ENCODE measurements around the gene NEK11.
A peak's percentile ranks its signal among the peaks of the same experiment; 100 is the strongest.

Gene NEK11

GRCh38 chr3:131026321-131027151 lies at the start of gene NEK11, which contains the start of gene ASTE1:
TSS of gene NEK11 (plus strand) at chr3:131026877. CDS start at chr3:131029709, 2,832 bp downstream.
TSS of gene ASTE1 (minus strand) at chr3:131026825. CDS start at chr3:131025306, 1,519 bp downstream.
- DNase-seq (ENCODE audit: low read depth in 2 of 2): peak; percentile 80 to 83

GRCh38 chr3:130979117-130979516 lies 47.6 kb upstream of the NEK11 start:
- no peak for DNase-seq (ENCODE audit: low read depth in 2 of 2)

GRCh38 chr3:130981469-130981868 lies 45.2 kb upstream of the NEK11 start:
- no peak for DNase-seq (ENCODE audit: low read depth in 2 of 2)

GRCh38 chr3:130990282-130990681 lies 36.4 kb upstream of the NEK11 start:
- no peak for DNase-seq (ENCODE audit: low read depth in 2 of 2)

- no peak for DNase-seq (ENCODE audit: low read depth in 2 of 2)
Measured at GRCh38 chr3:130991126-130991525, 35.6 kb upstream of the NEK11 start.

- DNase-seq (ENCODE audit: low read depth in 2 of 2): no peak
Measured at GRCh38 chr3:130992344-130992743, 34.3 kb upstream of the NEK11 start.

- DNase-seq (ENCODE audit: low read depth in 2 of 2): no peak
Measured at GRCh38 chr3:130997289-130997688, 29.4 kb upstream of the NEK11 start.

- no peak for DNase-seq (ENCODE audit: low read depth in 2 of 2)
Measured at GRCh38 chr3:131001071-131001470, 25.6 kb upstream of the NEK11 start.

GRCh38 chr3:131004603-131005002 lies 22.1 kb upstream of the NEK11 start:
- DNase-seq (ENCODE audit: low read depth in 2 of 2): no peak

GRCh38 chr3:131007256-131007655 lies 19.4 kb upstream of the NEK11 start:
- DNase-seq (ENCODE audit: low read depth in 2 of 2): no peak

GRCh38 chr3:131007782-131008181 lies 18.9 kb upstream of the NEK11 start:
- DNase-seq (ENCODE audit: low read depth in 2 of 2): no peak

GRCh38 chr3:131008326-131008725 lies 18.4 kb upstream of the NEK11 start:
- DNase-seq (ENCODE audit: low read depth in 2 of 2): no peak

GRCh38 chr3:131009698-131010097 lies 17.0 kb upstream of the NEK11 start:
- DNase-seq (ENCODE audit: low read depth in 2 of 2): no peak

GRCh38 chr3:131018970-131019369 lies 7.7 kb upstream of the NEK11 start:
- DNase-seq (ENCODE audit: low read depth in 2 of 2): no peak

- no peak for DNase-seq (ENCODE audit: low read depth in 2 of 2)
Measured at GRCh38 chr3:131020122-131020693, 6.5 kb upstream of the NEK11 start.

GRCh38 chr3:131025539-131025938 lies 1.1 kb upstream of the NEK11 start:
- DNase-seq (ENCODE audit: low read depth in 2 of 2): no peak

GRCh38 chr3:131028844-131029243 lies 2.2 kb downstream of the NEK11 start:
- DNase-seq (ENCODE audit: low read depth in 2 of 2): no peak

- no peak for DNase-seq (ENCODE audit: low read depth in 2 of 2)
Measured at GRCh38 chr3:131031660-131032059, 5.0 kb downstream of the NEK11 start.

GRCh38 chr3:131033480-131034080 lies 6.9 kb downstream of the NEK11 start:
- no peak for DNase-seq (ENCODE audit: low read depth in 2 of 2)

- no peak for DNase-seq (ENCODE audit: low read depth in 2 of 2)
Measured at GRCh38 chr3:131036200-131036816, 9.6 kb downstream of the NEK11 start.

GRCh38 chr3:131036986-131037385 lies 10.3 kb downstream of the NEK11 start:
- no peak for DNase-seq (ENCODE audit: low read depth in 2 of 2)

GRCh38 chr3:131038326-131038725 lies 11.6 kb downstream of the NEK11 start:
- DNase-seq (ENCODE audit: low read depth in 2 of 2): no peak
